A549 (cell line): ENCODE data around the gene INVS. TPM values are rescaled to one million over a fixed set of nuclear protein-coding genes. Genes with fewer than 3 reads are reported as not detected.
A peak's percentile ranks its signal among the peaks of the same experiment; 100 is the strongest.

Experiments
- ATAC-seq, 2 experiments: fragments of 200-7000 bp in 1 of 2; fragments of >200 bp in 1 of 2; cut with Nextera tagmentation in 1 of 2; cut with Tn5 transposase in 1 of 2; 3 replicates each; pipeline versions ENCODE4 v1.8.0 to v1.9.1; 2018 to 2020; ENCODE audit warnings: mild to moderate bottlenecking in 1 of 2, moderate library complexity in 1 of 2
- CTCF ChIA-PET: fragments of 300-600 bp; sonication (Branson Sonifier 250); formaldehyde crosslinking; extraction: SDS; loops from one replicate; lab custom pipeline; 2021; ENCODE audit warnings: antibody characterized with exemption, inconsistent platforms; lab: Yijun Ruan, JAX
- POLR2A ChIA-PET: fragments of 350-600 bp; formaldehyde crosslinking; extraction: SDS; loops from one replicate; lab custom pipeline; 2021; ENCODE audit warnings: antibody characterized with exemption, inconsistent platforms; lab: Yijun Ruan, JAX
- DNase-seq, 2 experiments: peaks; one replicate each; pipeline versions ENCODE4 v3.0.0 to v3.0.0-alpha.2; 2011 to 2016; ENCODE audit warnings: low read depth in 1 of 2, low spot score in 1 of 2
- FAIRE-seq: peaks from 2 replicates; lab custom pipeline; 2011; peaks lifted over from hg19 to GRCh38; lab: Jason Lieb, UNC
- H3K27ac ChIP-seq, 2 experiments: fragments of >200 bp; sonication (Bioruptor Twin); formaldehyde crosslinking; 3 replicates each; pipeline ENCODE4 v1.5.1; 2016 to 2017
- H3K4me1 ChIP-seq: fragments of >200 bp; sonication (Bioruptor Twin); formaldehyde crosslinking; 3 replicates; pipeline ENCODE4 v1.6.1; 2016
- H3K4me2 ChIP-seq: fragments of >200 bp; sonication (Bioruptor Twin); formaldehyde crosslinking; 3 replicates; pipeline ENCODE4 v1.6.1; 2016
- H3K4me3 ChIP-seq: fragments of >200 bp; sonication (Bioruptor Twin); formaldehyde crosslinking; 3 replicates; pipeline ENCODE4 v1.5.1; 2016
- H3K9me3 ChIP-seq: fragments of >200 bp; sonication (Bioruptor Twin); formaldehyde crosslinking; 3 replicates; pipeline ENCODE4 v1.6.1; 2016
- BCL3 ChIP-seq: fragments of >200 bp; sonication (Bioruptor Twin); formaldehyde crosslinking; IDR thresholded peaks from 3 replicates; pipeline ENCODE4 v1.6.1; 2016
- CBX8 ChIP-seq: fragments of 200-600 bp; sonication (generic); IDR thresholded peaks from 2 replicates; pipeline ENCODE4 v1.6.1; 2016
- CHD2 ChIP-seq: fragments of 150-350 bp; IDR thresholded peaks from 2 replicates; pipeline ENCODE4 v1.6.1; 2014; ENCODE audit warnings: low read length; ENCODE audit not compliant: partially characterized antibody
- EP300 ChIP-seq, 2 experiments: fragments of >200 bp; sonication (Bioruptor Twin); formaldehyde crosslinking; IDR thresholded peaks; 2 replicates in 1 of 2; 3 replicates in 1 of 2; pipeline ENCODE4 v1.6.1; 2016 to 2017
- ESRRA ChIP-seq: fragments of 150-350 bp; IDR thresholded peaks from 2 replicates; pipeline ENCODE4 v1.6.1; 2014; ENCODE audit warnings: mild to moderate bottlenecking, low read length, borderline replicate concordance
- FOSB ChIP-seq: fragments of 250-450 bp; sonication (Bioruptor Pico); IDR thresholded peaks from 2 replicates; pipeline ENCODE4 v1.5.0; 2020; ENCODE audit warnings: mild to moderate bottlenecking, moderate library complexity
- FOSL2 ChIP-seq, 2 experiments: fragments of 450-650 bp in 1 of 2; fragments of >200 bp in 1 of 2; sonication (Bioruptor Twin) in 1 of 2; formaldehyde crosslinking; IDR thresholded peaks; 2 replicates each; pipeline versions ENCODE4 v1.5.0 to v1.6.1; 2016 to 2020; ENCODE audit warnings: mild to moderate bottlenecking in 1 of 2, moderate library complexity in 1 of 2
- HDAC2 ChIP-seq: fragments of 200-600 bp; sonication (generic); IDR thresholded peaks from 2 replicates; pipeline ENCODE4 v1.6.1; 2016
- HMGXB4 ChIP-seq: fragments of 250-450 bp; sonication (Bioruptor Pico); IDR thresholded peaks from 2 replicates; pipeline ENCODE4 v1.5.0; 2021; ENCODE audit warnings: mild to moderate bottlenecking, moderate library complexity, borderline replicate concordance
- HOXA7 ChIP-seq: fragments of 250-450 bp; sonication (Bioruptor Pico); IDR thresholded peaks from 2 replicates; pipeline ENCODE4 v1.5.0; 2020; ENCODE audit warnings: mild to moderate bottlenecking, moderate library complexity
- JUN ChIP-seq, 2 experiments: fragments of >200 bp; sonication (Bioruptor Twin); formaldehyde crosslinking; IDR thresholded peaks; 2 replicates in 1 of 2; 3 replicates in 1 of 2; pipeline ENCODE4 v1.6.1; 2016 to 2017
- KDM1A ChIP-seq: fragments of 200-600 bp; sonication (generic); IDR thresholded peaks from 2 replicates; pipeline ENCODE4 v1.6.1; 2016; ENCODE audit warnings: low read depth, mild to moderate bottlenecking
- MAFK ChIP-seq: fragments of 450-650 bp; IDR thresholded peaks from 2 replicates; pipeline ENCODE4 v1.6.1; 2014; ENCODE audit not compliant: partially characterized antibody
- PBX3 ChIP-seq: IDR thresholded peaks from 2 replicates; pipeline ENCODE4 v1.6.1; 2012
- PHF8 ChIP-seq: fragments of 200-600 bp; sonication (generic); IDR thresholded peaks from 2 replicates; pipeline ENCODE4 v1.6.1; 2016; ENCODE audit warnings: low read depth, mild to moderate bottlenecking, antibody characterized with exemption, moderate library complexity, borderline replicate concordance
- POLR2A ChIP-seq: IDR thresholded peaks from 2 replicates; pipeline ENCODE4 v1.6.1; 2012; ENCODE audit warnings: mild to moderate bottlenecking, low read length
- RAD21 ChIP-seq, 2 experiments: fragments of >200 bp in 1 of 2; sonication (Bioruptor Twin) in 1 of 2; formaldehyde crosslinking in 1 of 2; IDR thresholded peaks in 1 of 2; conservative IDR thresholded peaks in 1 of 2; 2 replicates in 1 of 2; 3 replicates in 1 of 2; pipeline ENCODE4 v1.6.1; 2012 to 2018; ENCODE audit warnings: inconsistent platforms in 1 of 2
- RARB ChIP-seq: fragments of 250-450 bp; sonication (Bioruptor Pico); IDR thresholded peaks from 2 replicates; pipeline ENCODE4 v1.8.0; 2021; ENCODE audit warnings: mild to moderate bottlenecking, moderate library complexity
- REST ChIP-seq: fragments of 200-600 bp; sonication (generic); IDR thresholded peaks from 2 replicates; pipeline ENCODE4 v1.6.1; 2016; ENCODE audit warnings: antibody characterized with exemption, mild to moderate bottlenecking, moderate library complexity
- RNF2 ChIP-seq: fragments of 200-600 bp; sonication (generic); IDR thresholded peaks from 2 replicates; pipeline ENCODE4 v1.6.1; 2016; ENCODE audit warnings: low read depth, mild to moderate bottlenecking, antibody characterized with exemption, moderate library complexity, borderline replicate concordance
- ZSCAN20 ChIP-seq: fragments of 250-450 bp; sonication (Bioruptor Pico); IDR thresholded peaks from 2 replicates; pipeline ENCODE4 v1.8.0; 2022; ENCODE audit warnings: mild to moderate bottlenecking, moderate library complexity
- WGBS: methylation state at CpG from one replicate; pipeline ENCODE4 v1.1.6; 2017; ENCODE audit errors: missing lambda C conversion rate; 5-methylcytosine and 5-hydroxymethylcytosine counted together
- polyA plus RNA-seq, 4 experiments: library from polyadenylated mRNA; depleted of rRNA in 3 of 4; stranded (reverse); fragments of >200 nt; fragmentation: RNase III in 1 of 4; extraction: RNeasy Plus Mini Kit Qiagen cat#74134 plus additional on column Dnase treatment in 1 of 4; gene quantifications; 2 replicates in 3 of 4; 3 replicates in 1 of 4; pipeline ENCODE4 v1.2.3, GENCODE V29; 2011 to 2017

Gene INVS
- polyA plus RNA-seq, 2 of the 4 experiments (the other 2 are of a cell fraction): 11.9 to 30.6 TPM

GRCh38 chr9:100108559-100108958 lies 9.5 kb downstream of the INVS start:
- ATAC-seq: no peak
- TF ChIP-seq PBX3 (no peak), PHF8 (no peak), BCL3 (no peak), RAD21 (conservative IDR thresholded peaks at IDR 0.05 in 1 of 2, IDR thresholded peaks at IDR 0.05 in 1 of 2) (no peak), REST (no peak), FOSL2 (IDR thresholded peaks at IDR 0.05) (no peak), FOSL2 (CRISPR knock-in tag; IDR thresholded peaks at IDR 0.05) (no peak), RARB (no peak), EP300 (IDR thresholded peaks at IDR 0.05) (no peak), ZSCAN20 (CRISPR knock-in tag) (no peak), RNF2 (no peak), CBX8 (no peak), CHD2 (no peak), MAFK (no peak)
- ChIA-PET POLR2A (no interaction called here), CTCF (no interaction called here)
- FAIRE-seq: no peak
- Histone ChIP-seq H3K4me3 (no peak overlapping the region), H3K9me3 (no peaks in the 10 kb centered on the region), H3K4me2 (no peak overlapping the region), H3K27ac (no peak overlapping the region), H3K4me1 (no peaks in the 10 kb centered on the region)
- 95% methylated on average over 2 of the region's 2 CpGs for WGBS
- no peak for DNase-seq

- POLR2A ChIA-PET: no interaction called here
- CTCF ChIA-PET: interaction anchor here (3.3 kb wide), 1 partner anchor 9 kb away, joined by 12 read pairs; no protein-coding TSS in a partner anchor
- FAIRE-seq: no peak
Measured at GRCh38 chr9:100111235-100111634, 12.2 kb downstream of the INVS start.

More at GRCh38 chr9:100111235-100111634, 12.2 kb downstream of the INVS start:
- H3K27ac ChIP-seq: no peak overlapping the region
- WGBS: 82% methylated on average over 4 of the region's 4 CpGs
- H3K9me3 ChIP-seq: no peaks in the 10 kb centered on the region
- DNase-seq: no peak
- no peaks in the 10 kb centered on the region for H3K4me1 ChIP-seq
- peak in 1 of 2 experiments; percentile 36; a peak in 2 of 6 replicates for ATAC-seq
- no peak overlapping the region for H3K4me3 ChIP-seq
- no peak for TF ChIP-seq CHD2
- no peak for TF ChIP-seq HDAC2
- no peak for TF ChIP-seq HMGXB4
- no peak for TF ChIP-seq ESRRA
- TF ChIP-seq FOSB (CRISPR knock-in tag): no peak
- TF ChIP-seq PHF8: no peak
- TF ChIP-seq FOSL2 (IDR thresholded peaks at IDR 0.05): no peak
- TF ChIP-seq FOSL2 (CRISPR knock-in tag; IDR thresholded peaks at IDR 0.05): no peak
- no peak for TF ChIP-seq HOXA7 (CRISPR knock-in tag)
- no peak for TF ChIP-seq POLR2A
- no peak for TF ChIP-seq PBX3
- no peak for TF ChIP-seq JUN (IDR thresholded peaks at IDR 0.05)
- no peak for TF ChIP-seq RAD21 (conservative IDR thresholded peaks at IDR 0.05 in 1 of 2, IDR thresholded peaks at IDR 0.05 in 1 of 2)
- TF ChIP-seq KDM1A: no peak
- no peak for TF ChIP-seq EP300 (IDR thresholded peaks at IDR 0.05)
- no peak overlapping the region for H3K4me2 ChIP-seq
